Body of pancreas (tissue), 4 donors: Measurements from ENCODE around the gene STX8. TPM values are rescaled to one million over a fixed set of nuclear protein-coding genes. Genes with fewer than 3 reads are reported as not detected.

Experiments
- ATAC-seq: fragments of 150-250 bp; one replicate; pipeline ENCODE4 v1.9.1; 2016
- DNase-seq, 4 donors: peaks; one replicate each; pipeline ENCODE4 v3.0.0-alpha.2; 2019
- H3K27ac ChIP-seq, 4 donors: fragments of 200-600 bp; sonication (generic); 1 replicate in 3 of 4; 2 replicates in 1 of 4; pipeline versions ENCODE4 v1.5.1 to v1.6.1; 2016 to 2019; ENCODE audit warnings: mild to moderate bottlenecking in 1 of 4, mixed read lengths in 1 of 4, moderate library complexity in 1 of 4
- H3K27me3 ChIP-seq, 2 donors: fragments of 200-600 bp; sonication (generic); one replicate each; pipeline ENCODE4 v1.6.0; 2016; ENCODE audit warnings: mild to moderate bottlenecking in 1 of 2
- H3K36me3 ChIP-seq, 2 donors: fragments of 200-600 bp; sonication (generic); replicated peaks in 1 of 2; 2 replicates each; pipeline ENCODE4 v1.5.1; 2016; ENCODE audit warnings: low read depth in 2 of 2; ENCODE audit not compliant: insufficient read depth in 1 of 2
- H3K4me1 ChIP-seq: fragments of 200-600 bp; sonication (generic); one replicate; pipeline ENCODE4 v1.6.0; 2016
- H3K4me3 ChIP-seq, 2 donors: fragments of 200-600 bp; sonication (generic); 1 replicate in 1 of 2; 2 replicates in 1 of 2; pipeline ENCODE4 v1.5.1; 2016 to 2019
- H3K9me3 ChIP-seq, 3 donors: fragments of 200-600 bp; sonication (generic); 1 replicate in 2 of 3; 2 replicates in 1 of 3; pipeline ENCODE4 v1.5.1; 2016
- POLR2A ChIP-seq, 3 donors: fragments of 450-650 bp; IDR thresholded peaks; one replicate each; pipeline ENCODE4 v1.6.1; 2016; ENCODE audit warnings: antibody characterized with exemption in 3 of 3, mild to moderate bottlenecking in 2 of 3
- WGBS, 2 donors: methylation state at CpG; one replicate each; pipeline ENCODE4 v1.1.5; 2017; 5-methylcytosine and 5-hydroxymethylcytosine counted together
- intact Hi-C: fragments of 100-400 bp; cut with DNase I; formaldehyde crosslinking; loops from one replicate; pipeline ENCODE4 v1.15.1; 2023
- total RNA-seq, 2 donors: library from RNA; depleted of rRNA; stranded (reverse); fragments of >200 nt; gene quantifications; one replicate each; pipeline ENCODE4 v1.1.0, GENCODE V29; 2016
- TF ChIP-seq, protein P1 (sequence below), 7 experiments: fragments of 450-650 bp in 4 of 7; fragments of 200-600 bp in 3 of 7; sonication (generic) in 3 of 7; IDR thresholded peaks; one replicate each; pipeline ENCODE4 v1.5.1; 2016 to 2019; ENCODE audit warnings: antibody characterized with exemption in 7 of 7

The STX8 gene
- total RNA-seq, 2 donors from 2014 or later: 32.2 to 37.6 TPM

DNA sequence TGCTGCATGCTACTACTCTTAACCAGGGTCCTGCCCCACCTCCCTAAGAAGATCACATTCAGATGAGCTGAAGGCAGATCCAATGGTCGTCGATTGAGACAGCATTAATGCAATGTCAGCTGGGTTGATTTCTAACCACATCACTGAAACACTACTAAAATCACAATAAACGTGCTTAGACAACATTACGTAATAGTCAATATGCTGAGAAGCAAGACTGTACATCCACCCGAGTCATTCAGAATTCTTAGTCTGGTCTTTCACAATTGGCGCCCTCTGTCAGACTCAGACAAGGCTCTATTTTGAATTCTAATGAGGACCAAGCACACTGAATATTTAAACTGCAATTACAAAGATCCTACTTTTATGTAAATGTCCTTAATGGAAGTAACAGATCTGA is 205.2 kb downstream of the STX8 start:
- intact Hi-C loops: no loop called here
- WGBS, 2 donors: 70 to 90% methylated on average over 6 of the region's 6 CpGs
- no peaks in the 10 kb centered on the region for H3K4me1 ChIP-seq
- no peaks in the 10 kb centered on the region for H3K27me3 ChIP-seq
- TF ChIP-seq, protein P1, sequence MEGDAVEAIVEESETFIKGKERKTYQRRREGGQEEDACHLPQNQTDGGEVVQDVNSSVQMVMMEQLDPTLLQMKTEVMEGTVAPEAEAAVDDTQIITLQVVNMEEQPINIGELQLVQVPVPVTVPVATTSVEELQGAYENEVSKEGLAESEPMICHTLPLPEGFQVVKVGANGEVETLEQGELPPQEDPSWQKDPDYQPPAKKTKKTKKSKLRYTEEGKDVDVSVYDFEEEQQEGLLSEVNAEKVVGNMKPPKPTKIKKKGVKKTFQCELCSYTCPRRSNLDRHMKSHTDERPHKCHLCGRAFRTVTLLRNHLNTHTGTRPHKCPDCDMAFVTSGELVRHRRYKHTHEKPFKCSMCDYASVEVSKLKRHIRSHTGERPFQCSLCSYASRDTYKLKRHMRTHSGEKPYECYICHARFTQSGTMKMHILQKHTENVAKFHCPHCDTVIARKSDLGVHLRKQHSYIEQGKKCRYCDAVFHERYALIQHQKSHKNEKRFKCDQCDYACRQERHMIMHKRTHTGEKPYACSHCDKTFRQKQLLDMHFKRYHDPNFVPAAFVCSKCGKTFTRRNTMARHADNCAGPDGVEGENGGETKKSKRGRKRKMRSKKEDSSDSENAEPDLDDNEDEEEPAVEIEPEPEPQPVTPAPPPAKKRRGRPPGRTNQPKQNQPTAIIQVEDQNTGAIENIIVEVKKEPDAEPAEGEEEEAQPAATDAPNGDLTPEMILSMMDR (IDR thresholded peaks at IDR 0.05): no peak
- no peak for TF ChIP-seq POLR2A (IDR thresholded peaks at IDR 0.05)
- H3K36me3 ChIP-seq: no peaks in the 10 kb centered on the region
- no peaks in the 10 kb centered on the region for H3K9me3 ChIP-seq
- no peak for DNase-seq
- no peak overlapping the region for H3K4me3 ChIP-seq
- H3K27ac ChIP-seq: no peak overlapping the region
- ATAC-seq: no peak

DNA sequence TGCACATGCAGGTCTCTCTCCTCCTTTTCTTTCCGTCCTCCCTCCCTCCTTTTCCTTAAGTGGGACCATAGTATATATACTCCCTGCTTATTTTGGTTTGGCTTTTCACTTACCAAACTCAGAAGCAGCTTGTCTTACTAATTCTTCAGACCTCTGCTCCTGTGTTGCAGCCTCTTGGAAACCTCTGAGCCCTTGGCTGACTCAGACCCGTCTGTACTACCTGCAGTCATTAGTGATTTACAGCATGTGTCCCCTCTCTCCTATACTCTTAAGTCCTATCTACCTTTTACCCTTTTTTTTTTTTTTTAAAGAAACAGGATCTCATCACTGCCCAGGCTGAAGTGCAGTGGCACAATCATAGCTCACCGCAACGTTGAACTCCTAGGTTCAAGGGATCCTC is 207.0 kb downstream of the STX8 start:
- 82 to 88% methylated on average over 4 of the region's 4 CpGs for WGBS, 2 donors
- Histone ChIP-seq H3K9me3 (no peaks in the 10 kb centered on the region), H3K4me1 (no peaks in the 10 kb centered on the region), H3K27me3 (no peaks in the 10 kb centered on the region), H3K36me3 (no peaks in the 10 kb centered on the region), H3K4me3 (no peak overlapping the region), H3K27ac (no peak overlapping the region)
- TF ChIP-seq, protein P1 (IDR thresholded peaks at IDR 0.05): no peak
- TF ChIP-seq POLR2A (IDR thresholded peaks at IDR 0.05): no peak
- no peak for ATAC-seq
- DNase-seq: no peak
- intact Hi-C loops: no loop called here

DNA sequence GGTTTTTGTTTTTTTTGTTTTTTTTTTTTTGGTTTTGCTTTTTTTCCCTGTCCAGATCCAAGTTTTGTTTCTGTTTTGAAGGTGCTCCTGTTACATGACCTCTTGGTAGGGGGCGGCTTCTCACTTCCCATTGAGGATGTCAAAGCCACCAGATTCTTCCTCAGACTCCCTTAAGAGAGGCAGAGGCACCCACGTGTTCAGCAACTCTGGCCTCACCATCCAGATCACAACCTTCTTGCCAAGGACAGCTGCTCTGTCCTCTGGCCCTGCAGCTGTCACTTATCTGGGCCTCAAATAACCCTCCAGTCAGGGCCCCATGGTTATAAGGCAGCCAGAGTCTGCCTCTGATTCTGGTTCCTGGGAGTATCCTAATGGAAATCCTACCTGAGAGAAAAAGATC is 208.5 kb downstream of the STX8 start:
- ATAC-seq: no peak
- Histone ChIP-seq H3K4me3 (no peak overlapping the region), H3K9me3 (no peaks in the 10 kb centered on the region), H3K27me3 (no peaks in the 10 kb centered on the region), H3K4me1 (no peaks in the 10 kb centered on the region), H3K27ac (no peak overlapping the region), H3K36me3 (no peaks in the 10 kb centered on the region)
- intact Hi-C loops: no loop called here
- no peak for DNase-seq
- WGBS, 2 donors: 22 to 40% methylated on average over 1 to 2 of the region's 2 CpGs
- TF ChIP-seq, protein P1 (IDR thresholded peaks at IDR 0.05): no peak
- TF ChIP-seq POLR2A (IDR thresholded peaks at IDR 0.05): no peak

DNA sequence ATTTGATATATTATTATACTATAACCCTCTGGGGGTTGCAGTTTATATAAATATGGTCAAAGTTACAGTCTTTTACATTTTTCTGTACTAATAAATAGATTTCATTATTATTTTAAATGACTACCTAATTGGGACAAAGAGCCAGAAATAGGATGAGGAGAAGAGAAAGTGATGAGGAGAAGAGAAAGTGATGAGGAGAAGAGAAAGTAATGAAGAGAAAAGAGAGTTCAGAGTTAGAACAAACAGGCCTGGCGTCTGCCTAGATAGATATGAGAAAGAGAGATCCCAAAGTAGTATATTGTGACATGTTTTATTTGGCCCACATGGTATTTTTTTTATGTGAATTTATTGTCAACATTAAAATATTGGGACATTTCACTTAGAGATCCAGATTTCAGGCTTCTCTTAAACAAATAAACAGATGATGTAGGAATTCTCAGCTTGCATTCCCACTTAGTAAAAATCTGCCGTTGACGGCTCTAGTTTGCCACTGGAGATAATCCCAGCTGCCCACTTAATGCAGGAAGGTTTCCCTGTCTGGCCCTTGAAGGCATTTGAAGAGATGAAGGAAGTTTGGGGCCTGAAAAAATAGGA is 210.7 kb downstream of the STX8 start:
- intact Hi-C loops: no loop called here

More for the DNA sequence above, 210.7 kb downstream of the STX8 start:
- Histone ChIP-seq H3K27me3 (no peaks in the 10 kb centered on the region), H3K9me3 (no peaks in the 10 kb centered on the region), H3K36me3 (no peaks in the 10 kb centered on the region), H3K4me1 (peaks cover 10% of the 10 kb centered on the region), H3K4me3 (no peak overlapping the region), H3K27ac (no peak overlapping the region)
- TF ChIP-seq, protein P1 (IDR thresholded peaks at IDR 0.05): no peak
- TF ChIP-seq POLR2A (IDR thresholded peaks at IDR 0.05): no peak
- 66 to 69% methylated on average over 3 of the region's 3 CpGs for WGBS, 2 donors
- no peak for ATAC-seq
- no peak for DNase-seq
